NCI-H510A (cell line): ENCODE data around the gene SMYD5.
"Not testable (repeated sequence)": the region's sequence is repeated elsewhere in the genome, so short reads cannot be mapped to it uniquely, and the experiment has no call there.

Experiments used
- DNase-seq: peaks from one replicate; lab custom pipeline; 2025; lab: John Stamatoyannopoulos, UW

Gene SMYD5

DNA sequence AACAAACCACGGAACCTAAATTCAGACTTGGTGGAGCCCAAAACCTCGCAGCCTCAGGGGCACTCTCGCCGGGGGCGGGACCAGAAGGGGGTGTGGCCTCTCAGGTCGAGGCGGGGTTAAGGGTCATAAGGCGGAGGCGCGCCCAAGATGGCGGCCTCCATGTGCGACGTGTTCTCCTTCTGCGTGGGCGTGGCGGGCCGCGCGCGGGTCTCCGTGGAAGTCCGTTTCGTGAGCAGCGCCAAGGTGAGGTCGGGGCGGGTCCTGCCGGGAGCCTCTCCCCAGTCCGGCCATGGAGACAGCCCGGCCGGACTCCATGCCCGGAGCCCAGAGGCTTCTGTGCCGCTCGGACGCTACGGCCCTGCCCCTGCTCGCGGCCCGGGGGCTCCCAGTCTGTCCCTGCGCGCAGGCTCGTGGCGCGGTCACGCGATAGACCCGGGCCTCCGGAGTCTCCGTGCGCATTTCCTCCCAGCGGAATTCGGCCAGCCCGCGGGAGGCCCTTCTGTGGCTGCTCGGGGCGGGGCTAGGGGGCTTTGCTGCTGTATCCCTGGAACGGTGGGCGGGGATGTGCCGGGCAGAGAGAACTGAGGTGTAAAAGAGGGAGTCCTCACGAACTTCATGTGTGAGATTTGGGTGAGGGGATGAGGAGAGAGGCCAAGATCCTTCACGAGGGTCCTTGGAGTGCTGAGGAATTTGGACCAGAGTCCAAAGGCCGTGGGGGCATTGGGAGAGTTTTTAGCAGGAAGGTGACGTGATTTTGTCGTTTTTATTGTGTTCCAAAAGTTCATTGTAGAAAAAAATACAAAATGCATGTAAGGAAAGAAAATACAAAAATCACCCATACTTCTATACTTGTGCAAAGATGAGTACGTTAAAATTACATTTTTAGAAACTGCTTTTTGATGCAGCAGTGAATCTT, at the start of gene SMYD5:
Gene SMYD5 (plus strand): TSS at position 126 of the 916 bp plus-strand sequence. CDS start 22 bp downstream, at position 148.
- peak; percentile 60 for DNase-seq

DNA sequence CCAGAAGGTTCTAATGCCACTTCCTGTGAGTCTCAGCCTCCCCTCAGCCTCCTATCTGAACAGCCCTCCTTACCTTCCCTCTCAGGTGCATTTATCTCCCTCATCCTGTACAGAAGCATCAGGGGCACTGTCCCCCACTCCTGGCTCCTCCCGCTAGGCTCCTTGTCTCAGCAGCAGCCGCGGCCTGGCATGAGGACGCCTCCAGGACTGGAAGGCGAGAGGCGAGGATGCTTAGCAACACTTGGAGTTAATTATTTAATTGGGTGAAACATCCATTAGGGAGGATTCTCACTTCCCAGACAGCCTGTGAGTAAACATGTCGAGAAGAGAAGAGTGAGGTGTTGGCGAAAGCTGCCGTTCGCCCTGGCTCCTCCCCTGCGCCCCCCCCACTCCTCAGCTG, 48.1 kb upstream of the SMYD5 start:
- not testable (repeated sequence) for DNase-seq

DNA sequence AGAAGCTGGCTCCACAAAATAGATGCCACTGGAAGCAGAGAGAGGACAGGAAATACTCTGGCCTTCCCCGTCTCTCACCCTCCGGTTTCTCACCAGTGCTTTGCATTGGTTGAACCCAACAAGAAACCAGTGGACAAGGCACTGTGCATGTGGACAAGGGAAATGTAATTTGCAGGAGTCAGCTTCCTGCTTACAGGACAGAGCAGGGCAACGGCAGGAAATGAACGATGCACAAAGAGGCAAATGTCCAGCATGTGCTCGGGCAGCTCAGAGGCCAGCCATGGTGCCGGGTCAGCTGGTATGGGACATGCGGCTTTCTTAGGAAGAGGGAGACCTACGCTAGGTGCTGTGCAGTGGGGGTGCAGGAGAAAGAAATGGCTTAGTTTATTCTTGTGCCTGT, 47.2 kb upstream of the SMYD5 start:
- DNase-seq, result not testable (repeated sequence)

DNA sequence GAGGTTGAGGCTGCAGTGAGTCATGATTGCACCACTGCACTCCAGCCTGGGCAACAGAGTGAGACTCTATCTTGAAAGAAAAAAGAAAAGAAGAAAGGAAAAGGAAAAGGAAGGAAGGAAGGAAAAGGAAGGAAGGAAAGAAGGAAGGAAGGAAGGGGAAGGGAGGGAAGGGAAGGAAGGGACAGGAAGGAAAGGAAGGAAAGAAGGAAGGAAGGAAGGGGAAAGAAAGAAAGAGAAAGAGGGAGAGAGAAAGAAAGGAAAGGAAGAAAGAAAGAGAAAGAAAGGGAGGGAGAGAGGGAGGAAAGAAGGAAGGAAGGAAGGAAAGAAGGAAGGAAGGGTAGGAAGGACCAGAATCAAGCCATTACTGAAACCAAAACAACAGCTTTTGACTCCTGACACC, 45.7 kb upstream of the SMYD5 start:
- not testable (repeated sequence) for DNase-seq

DNA sequence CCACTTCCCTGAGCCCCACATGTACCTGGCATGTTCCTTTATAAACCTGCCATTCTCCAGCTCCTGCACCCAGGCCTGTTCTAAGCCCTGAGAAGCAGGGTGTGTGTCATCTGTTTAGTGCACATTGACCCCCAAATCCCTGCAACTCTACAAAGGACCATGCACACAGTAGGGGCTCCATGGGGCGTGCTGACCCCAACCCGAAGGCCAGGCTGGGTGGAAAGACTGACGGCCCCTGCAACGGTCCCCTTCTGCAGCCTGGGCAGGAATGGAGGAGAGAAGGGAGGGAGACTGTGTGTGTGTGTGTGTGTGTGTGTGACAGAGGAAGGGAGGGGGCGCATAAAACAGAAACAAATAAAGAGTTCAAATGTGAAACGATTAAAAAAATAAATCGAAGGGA, 43.7 kb upstream of the SMYD5 start:
- not testable (repeated sequence) for DNase-seq

DNA sequence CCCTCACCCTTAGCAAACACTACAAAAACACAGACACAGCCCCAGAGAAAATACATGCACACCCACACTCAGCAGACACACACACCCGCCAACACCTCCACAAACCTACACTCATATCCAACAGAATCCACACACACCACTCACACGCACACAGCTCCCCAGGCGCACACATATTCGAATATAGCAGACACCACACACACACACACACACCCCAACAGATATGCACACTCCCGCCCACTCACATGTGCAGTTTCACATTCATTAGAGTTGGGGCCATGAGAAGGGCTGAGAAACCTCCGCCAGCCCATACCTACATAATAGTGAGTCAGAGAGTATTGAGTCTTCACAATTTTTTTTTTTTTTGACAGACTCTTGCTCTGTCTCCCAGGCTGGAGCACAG, 41.1 kb upstream of the SMYD5 start:
- DNase-seq, result no peak

DNA sequence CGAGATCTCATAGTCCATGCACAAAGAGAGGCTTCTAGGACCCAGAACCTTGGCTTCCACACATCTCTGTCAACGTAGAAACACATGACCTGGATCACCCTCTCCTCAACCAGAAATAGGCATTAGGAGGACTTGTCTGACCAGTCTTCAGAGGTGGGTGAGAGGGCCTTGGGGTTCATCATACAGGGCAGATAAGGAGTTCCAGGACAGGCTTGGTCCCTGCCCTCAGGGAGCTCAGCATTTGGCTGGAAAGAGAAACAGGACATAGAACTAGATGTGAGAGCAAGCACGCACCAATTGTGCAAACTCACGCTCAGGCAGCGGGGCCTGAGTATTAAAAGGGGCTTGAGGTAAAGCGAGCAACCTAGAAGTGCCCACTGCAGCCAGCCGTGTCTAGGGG, 40.3 kb upstream of the SMYD5 start:
- no peak for DNase-seq

DNA sequence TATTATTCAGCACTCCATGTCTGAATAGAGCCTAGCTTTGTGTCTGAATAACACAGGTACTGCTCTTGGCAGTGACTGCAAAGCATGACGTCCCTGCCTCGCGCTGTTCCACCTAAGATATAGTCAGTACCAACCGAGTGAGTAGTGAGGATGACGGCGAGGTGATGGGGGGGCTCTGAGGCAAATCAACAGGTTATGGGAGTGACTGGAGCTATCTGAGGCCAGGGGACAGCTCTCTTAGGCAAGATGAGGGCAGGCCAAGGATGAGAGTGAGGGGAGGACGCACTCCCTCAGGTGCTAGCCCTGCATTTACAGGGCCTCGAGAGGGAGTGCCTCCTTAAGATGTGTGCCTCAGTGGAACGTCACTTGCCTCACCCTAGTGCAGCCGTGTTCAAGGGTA, 39.8 kb upstream of the SMYD5 start:
- DNase-seq, result no peak

DNA sequence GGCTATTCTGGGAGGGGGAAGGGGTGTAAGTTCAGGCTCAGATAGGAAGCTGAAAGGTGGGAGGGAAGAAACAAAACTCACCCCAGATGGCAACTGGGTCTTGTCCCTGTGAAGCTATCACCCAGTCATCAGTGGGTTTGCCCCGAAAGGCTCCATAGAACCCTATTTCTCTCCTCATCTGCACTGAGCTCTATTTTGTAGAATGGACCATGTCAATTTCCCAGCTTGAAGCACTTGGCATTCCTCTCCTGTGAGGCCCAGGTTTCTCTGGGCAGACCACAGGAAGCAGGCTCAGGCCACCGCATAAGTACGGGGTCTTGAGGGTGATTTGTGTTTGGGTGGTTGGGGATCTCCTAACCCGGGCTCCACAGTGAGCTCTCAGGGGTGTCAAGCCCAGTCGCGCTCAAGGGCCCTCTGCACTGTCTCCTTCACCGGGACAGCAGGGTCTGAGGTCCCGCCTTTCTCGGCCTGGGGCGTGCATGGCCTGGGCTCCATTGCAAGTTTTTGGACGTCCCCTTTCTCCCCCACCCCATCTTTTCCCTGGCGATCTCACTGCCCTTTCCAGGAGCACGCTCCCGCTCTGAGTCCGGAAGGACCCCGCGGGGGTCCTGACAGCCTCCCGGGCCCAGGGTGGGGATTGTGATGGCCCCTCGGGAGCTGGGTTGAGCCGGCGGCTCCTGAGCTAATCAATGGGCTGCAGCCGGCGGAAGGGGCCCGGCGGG, 38.9 kb upstream of the SMYD5 start:
- no peak for DNase-seq

DNA sequence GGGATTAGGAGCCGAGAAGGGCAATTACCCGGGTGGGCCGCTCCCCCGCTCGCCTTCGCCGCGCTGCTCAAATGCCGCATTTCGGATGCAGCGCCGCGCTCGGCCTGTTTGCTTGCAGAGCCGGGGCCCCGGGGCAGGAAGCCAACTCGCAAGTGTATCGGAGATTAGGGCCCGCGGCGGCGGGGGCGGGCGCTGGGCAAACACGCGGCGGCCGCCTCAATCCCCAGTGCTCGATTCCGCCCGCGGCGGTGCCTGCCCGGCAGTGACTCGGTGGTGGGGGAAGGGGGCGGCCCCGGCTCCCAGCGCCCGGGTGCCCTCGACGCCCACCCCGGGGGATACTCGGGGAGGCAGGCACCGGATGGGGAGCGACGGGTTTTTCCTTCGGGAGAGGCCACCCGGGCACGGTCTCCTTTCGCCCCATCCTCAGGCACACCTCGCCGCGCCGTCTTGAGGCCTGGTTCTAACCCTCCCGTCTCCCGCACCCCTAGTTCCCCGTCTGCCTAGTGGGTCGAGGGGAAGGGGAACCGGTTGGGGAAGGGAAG, 38.3 kb upstream of the SMYD5 start:
- DNase-seq, result peak; percentile 27

DNA sequence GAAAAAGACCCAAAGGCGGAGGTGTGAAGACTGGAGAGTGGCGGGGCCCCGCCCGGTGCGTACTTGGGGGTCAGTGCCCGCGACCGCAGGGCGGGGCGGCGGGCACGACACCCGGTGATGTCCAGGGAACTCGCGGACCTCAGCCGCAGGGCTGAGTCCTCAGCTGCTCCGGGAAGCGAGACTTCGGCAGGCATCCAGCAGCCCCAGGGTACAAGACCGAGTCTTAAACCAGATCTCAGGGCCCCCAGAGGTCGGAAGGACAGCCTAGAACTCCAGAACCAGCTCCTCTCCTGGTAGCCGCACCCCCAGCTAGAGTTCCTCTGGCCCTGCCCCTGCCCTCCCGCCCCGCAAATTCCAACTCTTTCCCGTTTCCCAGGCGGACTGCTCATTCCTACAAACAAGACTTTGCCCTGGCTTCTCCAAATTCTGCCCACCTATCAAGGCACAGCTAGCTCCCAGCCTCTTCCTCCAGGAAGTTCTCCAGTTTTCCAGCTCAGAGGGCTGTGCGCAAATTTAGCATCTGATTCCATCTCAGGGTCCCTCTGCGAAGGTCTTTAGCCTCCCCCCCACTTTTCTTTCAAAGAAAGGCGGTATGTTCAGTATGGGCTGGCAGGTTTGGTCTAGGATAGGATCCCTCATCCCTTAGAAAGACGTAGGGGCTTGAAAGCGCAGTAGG, 37.7 kb upstream of the SMYD5 start:
- DNase-seq, result no peak

DNA sequence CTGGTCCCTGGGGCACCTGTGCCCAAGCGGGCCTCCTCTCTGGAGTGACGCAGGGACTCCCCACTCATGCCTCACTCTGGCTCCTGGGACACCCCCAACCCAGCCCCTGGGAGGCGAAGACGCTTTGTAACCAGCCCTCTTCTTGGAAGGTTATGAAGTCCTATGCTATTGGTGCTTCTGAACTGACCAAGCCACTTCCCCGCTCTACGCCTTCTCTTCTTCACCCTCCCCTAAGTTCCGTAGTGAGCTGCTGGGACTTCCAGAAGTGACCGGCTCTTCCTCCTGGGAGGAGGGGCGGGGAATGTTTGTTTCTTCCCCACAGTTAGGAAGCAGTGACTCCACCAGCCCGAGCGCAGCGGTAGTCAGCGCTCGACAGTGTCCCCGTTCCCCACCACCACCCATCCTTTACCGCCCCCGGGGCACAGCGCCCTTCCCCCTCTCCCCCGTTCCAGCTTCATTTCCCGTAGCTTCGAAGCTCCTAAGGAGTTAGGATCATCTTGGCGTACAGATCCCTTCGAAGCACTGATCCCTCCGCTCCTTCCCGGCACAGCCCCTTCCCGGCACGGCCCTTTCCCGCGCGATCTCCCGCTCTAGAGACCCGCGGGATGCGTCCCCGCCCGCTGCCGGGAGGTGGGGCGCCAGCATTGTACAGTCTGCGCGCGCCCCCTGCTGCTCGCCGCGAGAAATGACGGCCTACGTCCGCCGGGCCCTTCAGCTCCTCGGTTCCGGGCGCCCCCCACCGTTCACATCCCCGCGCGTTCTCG, 37.0 kb upstream of the SMYD5 start:
- peak; percentile 76 for DNase-seq

DNA sequence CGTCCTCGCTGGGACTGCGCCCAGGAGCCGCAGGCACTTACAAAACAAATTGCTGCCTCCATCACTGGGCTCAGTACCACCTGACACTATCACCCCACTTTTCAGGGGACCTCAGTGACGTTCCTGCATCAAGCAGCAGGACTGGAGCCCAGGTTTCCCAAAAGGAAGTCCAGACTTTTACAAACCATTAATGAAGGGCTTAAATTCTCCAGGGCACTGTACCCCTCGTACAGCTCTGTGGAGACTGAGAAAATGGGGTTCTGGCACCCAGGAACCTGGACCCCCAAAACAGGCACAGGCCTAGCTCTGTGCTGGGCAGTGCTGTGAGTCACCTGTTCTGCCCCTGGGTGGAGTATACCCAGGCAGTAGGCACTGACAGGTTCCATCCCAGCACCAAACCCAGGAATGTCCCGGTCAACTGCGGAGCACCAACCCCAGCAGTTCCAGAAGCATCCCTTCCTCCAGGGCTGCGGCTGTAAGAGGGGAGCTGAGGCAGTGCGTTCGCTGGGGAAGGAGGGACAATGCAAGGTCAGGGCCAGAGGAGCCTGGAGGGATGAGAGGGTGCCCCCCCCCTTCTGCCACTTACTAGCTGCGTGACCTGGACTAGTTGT, 36.3 kb upstream of the SMYD5 start:
- DNase-seq, result no peak

DNA sequence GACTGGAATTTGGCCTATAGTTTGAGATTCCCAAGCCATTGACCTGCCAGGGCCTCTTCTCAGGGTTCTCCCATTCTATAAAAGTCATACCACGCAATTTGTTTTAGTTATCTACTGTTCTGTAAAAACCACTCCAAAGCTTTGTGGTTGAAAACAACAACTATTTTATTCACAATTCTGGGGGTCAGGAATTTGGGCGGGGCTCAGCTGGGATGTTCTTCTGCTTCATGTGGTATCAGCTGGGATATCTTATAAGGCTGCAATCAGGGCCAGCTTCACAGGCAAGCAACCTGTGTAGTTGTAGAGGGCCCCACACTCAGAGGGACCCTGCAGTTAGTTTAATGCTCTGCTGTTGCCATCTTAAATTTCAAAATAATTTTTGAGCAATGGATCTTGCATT, 28.1 kb upstream of the SMYD5 start:
- DNase-seq, result no peak

DNA sequence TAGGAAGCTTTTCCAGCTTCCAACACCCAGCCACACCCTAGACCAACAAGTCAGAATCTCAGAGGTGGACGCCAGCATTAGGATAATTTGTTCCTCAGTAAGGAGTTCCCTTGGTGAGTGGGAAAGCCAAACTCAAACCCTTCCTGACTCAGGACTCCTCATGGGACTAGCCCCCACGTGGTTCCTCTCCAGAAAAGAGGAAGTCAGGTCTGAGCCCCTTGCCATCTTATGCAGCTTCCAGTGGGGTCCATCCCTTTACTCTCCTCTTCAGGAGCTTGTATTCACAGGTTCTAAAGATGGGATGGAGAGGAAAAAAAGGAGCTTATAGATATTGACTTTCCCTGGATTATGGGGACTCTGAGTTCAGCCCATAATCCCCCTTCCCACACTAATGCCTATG, 26.5 kb upstream of the SMYD5 start:
- DNase-seq, result no peak

DNA sequence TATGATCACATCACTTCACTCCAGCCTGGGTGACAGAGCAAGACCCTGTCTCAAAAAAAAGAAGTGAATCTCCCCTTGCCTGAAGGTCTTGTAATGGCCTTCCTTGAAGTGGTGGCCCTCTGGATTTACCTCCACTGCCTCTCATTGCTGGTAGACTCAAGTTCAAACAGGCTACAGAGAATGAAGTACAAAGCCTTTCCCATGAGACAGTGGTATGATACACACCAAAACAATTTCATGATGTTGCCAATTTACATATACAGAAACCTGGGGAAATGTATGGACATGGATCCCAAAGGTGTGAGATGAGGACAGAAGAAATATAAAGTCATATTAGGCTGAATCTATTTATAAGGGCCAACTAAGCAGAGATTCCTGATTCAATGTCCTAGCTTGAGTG, 16.5 kb upstream of the SMYD5 start:
- DNase-seq, result no peak

DNA sequence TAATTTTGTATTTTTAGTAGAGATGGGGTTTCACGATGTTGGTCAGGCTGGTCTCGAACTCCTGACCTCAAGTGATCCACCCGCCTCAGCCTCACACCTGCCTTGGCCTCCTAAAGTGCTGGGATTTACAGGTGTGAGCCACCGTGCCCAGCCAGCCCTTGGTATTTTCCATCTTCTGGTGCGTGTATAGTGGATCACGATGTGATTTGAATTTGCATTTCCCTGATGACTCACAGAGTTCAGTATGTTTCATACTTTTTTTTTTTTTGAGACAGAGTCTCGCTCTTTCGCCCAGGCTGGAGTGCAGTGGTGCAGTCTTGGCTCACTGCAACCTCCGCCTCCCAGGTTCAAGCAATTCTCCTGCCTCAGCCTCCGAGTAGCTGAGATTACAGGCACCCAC, 13.8 kb upstream of the SMYD5 start:
- not testable (repeated sequence) for DNase-seq

DNA sequence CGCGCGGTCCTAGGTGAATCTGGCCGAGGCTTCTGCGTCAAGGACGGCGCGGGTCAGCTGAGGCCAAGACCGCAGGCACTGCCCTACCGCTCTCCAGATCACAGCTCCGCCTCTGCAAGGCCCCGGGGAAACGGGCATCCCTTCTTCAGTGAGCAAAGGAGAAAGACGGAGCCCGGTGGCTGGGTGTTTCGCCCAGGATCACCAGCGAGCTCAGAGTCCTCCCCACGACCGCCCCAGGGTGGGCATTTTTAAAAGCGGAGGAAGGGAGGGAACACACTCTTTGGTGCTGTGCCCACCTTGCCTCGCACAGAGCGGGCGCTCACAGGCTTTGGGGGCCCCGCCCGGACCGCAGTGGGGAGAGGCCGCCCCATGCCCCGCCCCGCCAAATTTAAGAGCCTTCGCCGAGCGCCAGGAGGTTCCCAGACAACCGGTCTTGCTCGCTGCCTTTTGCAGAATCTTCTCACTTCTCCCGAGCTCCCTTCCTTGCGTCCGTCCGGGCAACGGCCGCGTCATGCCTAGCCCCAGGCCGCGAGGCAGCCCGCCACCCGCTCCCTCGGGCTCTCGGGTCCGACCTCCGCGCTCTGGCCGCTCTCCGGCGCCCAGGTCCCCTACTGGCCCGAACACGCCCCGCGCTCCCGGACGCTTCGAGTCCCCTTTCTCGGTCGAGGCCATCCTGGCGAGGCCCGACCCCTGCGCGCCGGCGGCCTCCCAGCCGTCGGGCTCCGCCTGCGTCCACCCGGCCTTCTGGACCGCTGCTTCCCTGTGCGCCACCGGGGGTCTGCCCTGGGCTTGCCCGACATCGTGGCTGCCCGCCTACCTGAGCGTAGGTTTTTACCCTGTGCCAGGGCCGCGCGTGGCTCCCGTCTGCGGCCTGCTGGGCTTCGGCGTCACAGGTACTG, 11.6 kb upstream of the SMYD5 start, which contains the start of gene NOTO:
Gene NOTO (plus strand): TSS at position 419 of the 899 bp plus-strand sequence. CDS start 93 bp downstream, at position 512.
- no peak for DNase-seq

DNA sequence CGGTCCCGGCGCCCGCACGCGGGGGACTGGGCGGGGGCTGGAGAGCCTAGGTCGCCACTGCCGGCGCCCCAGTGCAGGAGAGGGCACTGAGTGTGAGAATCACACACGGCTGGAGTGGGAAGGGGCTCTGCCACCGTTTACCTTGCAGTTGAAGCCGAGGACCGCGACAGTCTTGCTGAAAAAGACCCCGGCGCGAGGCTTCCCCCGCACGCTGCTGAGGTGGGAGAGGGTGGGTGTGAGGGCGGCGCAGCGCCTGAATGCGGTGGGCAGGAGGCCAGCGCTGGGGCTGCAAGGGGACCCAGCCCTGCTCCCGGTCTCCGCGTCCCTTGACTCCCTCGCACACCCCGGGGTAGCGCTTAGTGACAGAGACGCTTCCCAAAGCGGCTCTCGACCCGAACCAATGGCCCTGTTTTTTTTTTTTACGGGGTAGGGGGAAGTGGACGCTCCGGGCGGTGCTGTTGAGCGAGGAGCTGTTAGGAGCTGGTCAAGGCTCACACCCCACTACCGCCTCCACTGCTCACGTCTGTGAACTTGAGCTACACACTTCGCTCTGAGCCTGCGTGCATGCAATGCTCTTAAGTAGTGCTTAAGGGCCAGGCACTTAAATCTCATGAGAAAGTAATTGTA, 10.9 kb upstream of the SMYD5 start:
- no peak for DNase-seq

DNA sequence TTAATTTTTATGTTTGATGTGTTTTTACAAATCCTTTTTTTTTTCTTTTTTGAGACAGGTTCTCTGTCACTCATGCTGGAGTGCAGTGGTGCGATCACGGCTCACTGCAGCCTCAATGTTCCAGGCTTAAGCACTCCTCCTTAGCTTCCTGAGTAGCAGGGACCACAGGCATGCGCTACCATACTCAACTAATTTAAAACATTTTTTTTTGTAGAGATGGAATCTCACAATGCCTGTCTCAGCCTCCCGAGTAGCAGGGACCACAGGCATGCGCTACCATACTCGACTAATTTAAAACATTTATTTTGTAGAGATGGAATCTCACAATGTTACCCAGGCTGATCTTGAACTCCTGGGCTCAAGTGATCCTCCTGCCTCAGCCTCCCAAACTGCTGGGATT, 8.4 kb upstream of the SMYD5 start:
- no peak for DNase-seq
